H1 (cell line): Measurements from ENCODE around the gene TFF3.

Experiments
- CEBPB ChIP-seq: IDR thresholded peaks from 2 replicates; pipeline ENCODE4 v1.6.1; 2012; ENCODE audit warnings: low read depth, low read length
- CTCF ChIP-seq, 3 experiments: IDR thresholded peaks; 1 replicate in 2 of 3; 2 replicates in 1 of 3; pipeline versions ENCODE4 v1.5.1 to v1.6.1; 2011; ENCODE audit warnings: low read length in 3 of 3, mild to moderate bottlenecking in 3 of 3, inconsistent platforms in 2 of 3, low read depth in 1 of 3, moderate library complexity in 1 of 3; ENCODE audit not compliant: insufficient read depth in 1 of 3; ENCODE audit errors: control extremely low read depth in 1 of 3
- E2F6 ChIP-seq: IDR thresholded peaks from 2 replicates; pipeline ENCODE4 v1.6.1; 2012; ENCODE audit warnings: inconsistent platforms
- GABPA ChIP-seq: IDR thresholded peaks from 2 replicates; pipeline ENCODE4 v1.6.1; 2011; ENCODE audit warnings: mild to moderate bottlenecking, low read length, moderate library complexity, borderline replicate concordance; ENCODE audit not compliant: insufficient read depth
- MAX ChIP-seq: IDR thresholded peaks from 2 replicates; pipeline ENCODE4 v1.6.1; 2012; ENCODE audit warnings: inconsistent platforms
- PHF8 ChIP-seq: fragments of 200-600 bp; sonication (generic); conservative IDR thresholded peaks from 2 replicates; pipeline ENCODE4 v1.7.1; 2012; ENCODE audit warnings: low read depth, mild to moderate bottlenecking, inconsistent platforms, low read length, moderate library complexity
- POLR2A ChIP-seq, 2 experiments: IDR thresholded peaks; 1 replicate in 1 of 2; 2 replicates in 1 of 2; pipeline ENCODE4 v1.6.1; 2011; ENCODE audit warnings: low read depth in 2 of 2, low read length in 2 of 2, mild to moderate bottlenecking in 2 of 2; ENCODE audit errors: control extremely low read depth in 1 of 2
- RFX5 ChIP-seq: IDR thresholded peaks from 2 replicates; pipeline ENCODE4 v1.6.1; 2011; ENCODE audit warnings: low read depth, low read length, improper control_type of control experiment, borderline replicate concordance
- SP1 ChIP-seq: IDR thresholded peaks from 2 replicates; pipeline ENCODE4 v1.6.1; 2011; ENCODE audit warnings: low read depth, low read length
- TEAD4 ChIP-seq: IDR thresholded peaks from 2 replicates; pipeline ENCODE4 v1.6.1; 2012; ENCODE audit warnings: low read depth, low read length, inconsistent platforms, mixed read lengths

GRCh38 chr21:42321845-42322244, 6.6 kb upstream of the TFF3 start:
- TF ChIP-seq TEAD4 (no peak), CTCF (IDR thresholded peaks at IDR 0.05; ENCODE audit: control extremely low read depth in 1 of 3, insufficient read depth in 1 of 3, low read depth in 1 of 3, low read length in 3 of 3) (no peak), PHF8 (no peak), GABPA (no peak), E2F6 (no peak), RFX5 (no peak), MAX (no peak), CEBPB (no peak), SP1 (no peak), POLR2A (IDR thresholded peaks at IDR 0.05; ENCODE audit: control extremely low read depth in 1 of 2, low read depth in 2 of 2, low read length in 2 of 2) (no peak)
